NB4 (cell line): ENCODE measurements around the gene LPP.

Experiments
- DNase-seq: peaks from one replicate; pipeline ENCODE4 v3.0.0; 2010; ENCODE audit warnings: low read depth
- H3K4me3 ChIP-seq: one replicate; pipeline ENCODE4 v1.5.1; 2011; ENCODE audit warnings: mild to moderate bottlenecking, low read depth, low read length, moderate library complexity
- MYC ChIP-seq: IDR thresholded peaks from 2 replicates; pipeline ENCODE4 v1.6.1; 2011; ENCODE audit warnings: low read depth, low read length
- POLR2A ChIP-seq: IDR thresholded peaks from 2 replicates; pipeline ENCODE4 v1.6.1; 2011; ENCODE audit warnings: mild to moderate bottlenecking; ENCODE audit not compliant: insufficient read length; ENCODE audit errors: extremely low read depth
- TF ChIP-seq, protein P1 (sequence below): IDR thresholded peaks from 2 replicates; pipeline ENCODE4 v1.6.1; 2011; ENCODE audit warnings: low read depth, low read length
- TF ChIP-seq, protein P2 (sequence below): IDR thresholded peaks from one replicate; pipeline ENCODE4 v1.5.1; 2012; ENCODE audit warnings: low read depth, low read length

Gene LPP

DNA sequence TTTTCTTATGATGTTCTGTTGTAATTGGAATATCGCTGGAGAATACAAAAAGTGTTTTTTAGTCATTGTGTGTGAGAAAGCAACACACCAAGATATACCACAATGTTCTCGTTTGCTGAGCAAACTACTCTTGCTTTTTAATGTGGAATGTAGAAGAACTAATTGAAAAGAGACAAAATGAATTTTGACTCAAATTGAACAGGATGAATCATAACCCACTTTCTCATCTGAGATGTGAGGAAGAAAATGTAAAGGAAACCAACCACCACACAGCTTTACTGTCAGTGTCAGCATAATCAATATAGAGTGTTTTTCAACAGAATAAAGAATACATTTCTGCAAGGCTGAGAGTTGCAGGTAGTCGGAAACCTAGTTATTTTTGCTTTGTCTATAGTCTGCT, 569.0 kb downstream of the LPP start:
- no peak overlapping the region for H3K4me3 ChIP-seq
- DNase-seq: no peak
- no peak for TF ChIP-seq POLR2A
- TF ChIP-seq MYC: no peak
- TF ChIP-seq, protein P1, sequence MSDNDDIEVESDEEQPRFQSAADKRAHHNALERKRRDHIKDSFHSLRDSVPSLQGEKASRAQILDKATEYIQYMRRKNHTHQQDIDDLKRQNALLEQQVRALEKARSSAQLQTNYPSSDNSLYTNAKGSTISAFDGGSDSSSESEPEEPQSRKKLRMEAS: no peak
- TF ChIP-seq, protein P2, sequence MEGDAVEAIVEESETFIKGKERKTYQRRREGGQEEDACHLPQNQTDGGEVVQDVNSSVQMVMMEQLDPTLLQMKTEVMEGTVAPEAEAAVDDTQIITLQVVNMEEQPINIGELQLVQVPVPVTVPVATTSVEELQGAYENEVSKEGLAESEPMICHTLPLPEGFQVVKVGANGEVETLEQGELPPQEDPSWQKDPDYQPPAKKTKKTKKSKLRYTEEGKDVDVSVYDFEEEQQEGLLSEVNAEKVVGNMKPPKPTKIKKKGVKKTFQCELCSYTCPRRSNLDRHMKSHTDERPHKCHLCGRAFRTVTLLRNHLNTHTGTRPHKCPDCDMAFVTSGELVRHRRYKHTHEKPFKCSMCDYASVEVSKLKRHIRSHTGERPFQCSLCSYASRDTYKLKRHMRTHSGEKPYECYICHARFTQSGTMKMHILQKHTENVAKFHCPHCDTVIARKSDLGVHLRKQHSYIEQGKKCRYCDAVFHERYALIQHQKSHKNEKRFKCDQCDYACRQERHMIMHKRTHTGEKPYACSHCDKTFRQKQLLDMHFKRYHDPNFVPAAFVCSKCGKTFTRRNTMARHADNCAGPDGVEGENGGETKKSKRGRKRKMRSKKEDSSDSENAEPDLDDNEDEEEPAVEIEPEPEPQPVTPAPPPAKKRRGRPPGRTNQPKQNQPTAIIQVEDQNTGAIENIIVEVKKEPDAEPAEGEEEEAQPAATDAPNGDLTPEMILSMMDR: no peak

DNA sequence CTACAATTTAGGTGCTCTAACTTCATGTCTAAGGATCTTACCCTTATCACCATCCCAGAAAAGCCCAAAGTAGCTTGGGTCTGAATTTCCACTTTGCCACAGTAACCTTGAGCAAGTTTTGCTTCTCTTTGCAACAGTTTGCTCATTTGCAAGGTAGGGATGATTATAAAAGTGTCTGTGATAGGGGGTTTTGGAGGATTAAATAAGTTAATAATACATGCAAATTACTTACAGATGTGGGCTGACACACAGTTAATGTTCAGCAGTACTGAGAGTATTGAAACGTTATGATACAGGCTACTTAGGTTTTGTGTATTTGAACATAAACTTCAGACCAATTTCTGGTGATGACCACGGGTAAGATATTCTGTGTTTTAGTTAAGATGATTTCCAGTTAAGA, 573.1 kb downstream of the LPP start:
- no peak for DNase-seq
- TF ChIP-seq, protein P2: no peak
- TF ChIP-seq POLR2A: no peak
- TF ChIP-seq, protein P1: no peak
- TF ChIP-seq MYC: no peak
- H3K4me3 ChIP-seq: no peak overlapping the region

DNA sequence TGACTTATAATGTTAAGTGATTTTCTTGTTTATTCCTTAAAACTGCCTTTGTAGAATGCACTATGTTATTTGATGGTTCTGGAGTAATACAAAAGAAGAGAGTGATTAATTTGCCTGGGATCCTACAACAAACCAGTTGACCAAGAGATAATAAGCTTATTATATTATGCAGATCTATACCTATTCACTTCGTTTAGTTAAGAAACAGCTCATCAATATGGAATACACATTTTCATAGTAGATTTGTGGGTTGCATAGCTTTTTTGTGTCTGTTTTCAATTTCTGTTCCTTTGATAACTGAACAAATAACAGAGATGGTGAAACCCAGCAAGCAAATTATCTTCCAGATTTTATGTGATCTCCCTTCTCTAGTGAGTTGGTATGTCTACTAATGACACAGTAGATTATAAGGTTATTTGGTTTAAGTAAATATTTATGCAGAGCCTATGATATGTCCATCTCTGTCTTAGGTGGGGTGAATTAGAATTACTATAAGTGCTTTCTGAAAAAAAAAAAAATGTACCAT, 574.5 kb downstream of the LPP start:
- TF ChIP-seq MYC: no peak
- DNase-seq: no peak
- no peak overlapping the region for H3K4me3 ChIP-seq

DNA sequence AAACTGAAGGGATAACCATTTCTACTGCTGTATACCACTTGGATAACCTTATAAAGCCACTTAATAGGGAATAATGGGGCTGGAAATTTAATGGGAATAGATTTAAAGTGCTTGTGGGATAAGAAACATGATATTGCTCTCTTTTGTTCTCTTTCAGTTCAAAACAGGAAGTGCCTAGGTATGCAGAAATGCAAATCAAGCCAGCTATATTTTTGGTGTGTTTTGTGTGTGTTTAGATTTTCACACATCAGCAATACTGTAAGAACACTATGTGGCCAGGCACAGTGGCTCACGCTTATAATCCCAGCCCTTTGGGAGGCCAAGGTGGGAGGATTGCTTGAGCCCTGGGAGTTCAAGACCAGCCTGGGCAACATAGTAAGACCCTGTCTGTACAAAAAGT, 575.5 kb downstream of the LPP start:
- DNase-seq: no peak
- TF ChIP-seq, protein P2: no peak
- TF ChIP-seq MYC: no peak
- TF ChIP-seq, protein P1: no peak
- TF ChIP-seq POLR2A: no peak
- no peak overlapping the region for H3K4me3 ChIP-seq

DNA sequence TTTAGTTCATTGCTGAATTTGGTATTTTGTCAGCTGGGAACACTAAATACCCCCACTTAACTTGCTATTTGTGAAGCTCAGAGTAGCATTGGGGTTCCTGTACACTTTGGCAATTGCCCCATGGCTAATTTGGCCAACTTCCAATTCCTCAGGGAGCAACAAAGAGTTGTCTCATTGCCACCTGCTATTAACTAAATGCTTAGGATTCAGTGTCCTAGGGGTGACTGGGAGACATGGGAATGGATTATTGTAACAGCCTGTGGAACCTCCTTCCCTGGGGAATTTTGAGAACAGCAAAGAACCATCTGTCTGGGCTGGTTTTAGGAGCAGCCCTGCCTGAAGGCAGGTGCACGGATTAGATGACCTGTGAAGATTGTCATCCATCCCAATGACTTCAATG, 580.4 kb downstream of the LPP start:
- TF ChIP-seq, protein P2: no peak
- TF ChIP-seq, protein P1: no peak
- no peak for TF ChIP-seq MYC
- no peak for TF ChIP-seq POLR2A
- DNase-seq: no peak

DNA sequence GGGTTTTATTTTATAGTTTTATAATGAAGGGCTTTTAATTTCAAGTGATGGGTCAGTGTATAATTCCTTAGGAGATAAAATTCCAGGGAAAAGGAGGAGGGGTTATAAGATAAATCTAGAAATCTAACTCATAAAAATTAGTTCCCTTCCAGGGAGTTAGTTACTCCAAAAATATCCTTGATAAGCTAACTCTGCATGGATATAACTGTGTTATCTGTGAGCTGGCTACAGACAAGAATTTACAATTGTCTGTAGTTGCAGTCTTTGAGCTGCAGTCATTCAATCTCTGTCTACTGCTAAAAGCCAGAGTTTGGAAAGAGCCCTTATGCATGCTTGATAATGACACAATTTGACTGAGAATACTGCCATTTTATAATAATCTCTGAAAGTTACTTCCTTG, 585.6 kb downstream of the LPP start:
- TF ChIP-seq, protein P1: no peak
- TF ChIP-seq MYC: no peak
- no peak for TF ChIP-seq POLR2A
- TF ChIP-seq, protein P2: no peak
- H3K4me3 ChIP-seq: no peak overlapping the region
- DNase-seq: no peak

More for the DNA sequence above, 580.4 kb downstream of the LPP start:
- no peak overlapping the region for H3K4me3 ChIP-seq
